Keratinocyte (primary cell): ENCODE results near the gene VEGFB. TPM values are rescaled to one million over a fixed set of nuclear protein-coding genes. Genes with fewer than 3 reads are reported as not detected.

ENCODE experiments used
- DNase-seq: peaks from one replicate; pipeline ENCODE4 v3.0.0-alpha.2; 2011; ENCODE audit warnings: low read depth, missing footprints, low spot score
- FAIRE-seq: peaks from 2 replicates; lab custom pipeline; 2011; peaks lifted over from hg19 to GRCh38; lab: Jason Lieb, UNC
- H2AFZ ChIP-seq: 2 replicates; pipeline ENCODE4 v1.6.0; 2012; ENCODE audit warnings: low read length, control low read depth, inconsistent platforms; ENCODE audit not compliant: control insufficient read depth
- H3K27ac ChIP-seq: 2 replicates; pipeline ENCODE4 v1.5.1; 2011; ENCODE audit warnings: low read length; ENCODE audit not compliant: control insufficient read depth, insufficient read depth
- H3K27me3 ChIP-seq: 3 replicates; pipeline ENCODE4 v1.6.0; 2011; ENCODE audit warnings: low read length; ENCODE audit not compliant: control insufficient read depth, insufficient read depth; ENCODE audit errors: extremely low read depth
- H3K36me3 ChIP-seq, 2 experiments: 2 replicates in 1 of 2; 3 replicates in 1 of 2; pipeline ENCODE4 v1.5.1; 2011; ENCODE audit warnings: low read length in 2 of 2, mild to moderate bottlenecking in 1 of 2; ENCODE audit not compliant: control insufficient read depth in 2 of 2, insufficient read depth in 2 of 2; ENCODE audit errors: extremely low read depth in 1 of 2
- H3K4me1 ChIP-seq: 3 replicates; pipeline ENCODE4 v1.5.1; 2011; ENCODE audit warnings: low read length; ENCODE audit not compliant: control insufficient read depth, insufficient read depth; ENCODE audit errors: extremely low read depth
- H3K4me2 ChIP-seq: 3 replicates; pipeline ENCODE4 v1.6.0; 2011; ENCODE audit warnings: low read depth, low read length; ENCODE audit not compliant: control insufficient read depth, insufficient read depth; ENCODE audit errors: extremely low read depth
- H3K4me3 ChIP-seq, 3 experiments: fragments of 200-600 bp in 1 of 3; sonication (generic) in 1 of 3; 2 replicates in 2 of 3; 3 replicates in 1 of 3; pipeline ENCODE4 v1.5.1; 2011 to 2016; ENCODE audit warnings: low read length in 3 of 3, mild to moderate bottlenecking in 3 of 3, control low read depth in 2 of 3, inconsistent platforms in 1 of 3, low read depth in 1 of 3, mixed read lengths in 1 of 3, mixed run types in 1 of 3, moderate library complexity in 1 of 3; ENCODE audit not compliant: control insufficient read depth in 2 of 3, insufficient read depth in 2 of 3; ENCODE audit errors: extremely low read depth in 1 of 3
- H3K79me2 ChIP-seq: 2 replicates; pipeline ENCODE4 v1.6.0; 2012; ENCODE audit warnings: low read length; ENCODE audit not compliant: control insufficient read depth, insufficient read depth
- H3K9ac ChIP-seq: 3 replicates; pipeline ENCODE4 v1.6.0; 2011; ENCODE audit warnings: low read length; ENCODE audit not compliant: control insufficient read depth, insufficient read depth; ENCODE audit errors: extremely low read depth
- H3K9me1 ChIP-seq: 3 replicates; pipeline ENCODE4 v1.6.0; 2011; ENCODE audit warnings: low read length; ENCODE audit not compliant: control insufficient read depth, insufficient read depth; ENCODE audit errors: extremely low read depth
- H3K9me3 ChIP-seq: 2 replicates; pipeline ENCODE4 v1.5.1; 2012; ENCODE audit warnings: low read depth, low read length; ENCODE audit not compliant: control insufficient read depth
- H4K20me1 ChIP-seq: 3 replicates; pipeline ENCODE4 v1.6.0; 2011; ENCODE audit warnings: low read length; ENCODE audit not compliant: control insufficient read depth, insufficient read depth; ENCODE audit errors: extremely low read depth
- CTCF ChIP-seq, 3 experiments: IDR thresholded peaks in 1 of 3; conservative IDR thresholded peaks in 1 of 3; optimal IDR thresholded peaks in 1 of 3; 2 replicates in 2 of 3; 3 replicates in 1 of 3; pipeline versions ENCODE3 to v1.5.1; 2011; ENCODE audit warnings: low read length in 3 of 3, mild to moderate bottlenecking in 3 of 3, moderate library complexity in 2 of 3, control low read depth in 1 of 3, inconsistent platforms in 1 of 3; ENCODE audit not compliant: insufficient read depth in 2 of 3; ENCODE audit errors: extremely low read depth in 1 of 3
- EZH2 ChIP-seq: IDR thresholded peaks from one replicate; pipeline ENCODE4 v1.6.1; 2012; ENCODE audit warnings: inconsistent platforms, mild to moderate bottlenecking, low read length, moderate library complexity
- dilution Hi-C: fragments of 300-500 bp; cut with MboI; formaldehyde crosslinking; loops from one replicate; pipeline ENCODE4 v1.7.0; 2020; ENCODE audit warnings: low sequenced_read_pairs; ENCODE audit not compliant: extremely low pct_ligation_motif_present
- polyA plus RNA-seq, 5 experiments: library from polyadenylated mRNA; depleted of rRNA in 3 of 5; stranded (reverse) in 3 of 5; stranded (forward) in 1 of 5; unstranded in 1 of 5; fragments of >200 nt; gene quantifications; 1 replicate in 1 of 5; 2 replicates in 3 of 5; 3 replicates in 1 of 5; pipeline versions ENCODE4 v1.2.1 to v1.2.3, GENCODE V29; 2011 to 2012; ENCODE audit warnings: missing spikeins in 2 of 5, low read depth in 1 of 5, low replicate concordance in 1 of 5

Gene VEGFB
- polyA plus RNA-seq, 1 donor (not counting 4 experiments of a cell fraction or from before 2014, with no cell fraction given), result 10.0 TPM

- no peak overlapping the region for H2AFZ ChIP-seq
- H3K4me3 ChIP-seq, result no peak overlapping the region
- H3K4me2 ChIP-seq, result no peak overlapping the region
- DNase-seq, result no peak
- no peaks in the 10 kb centered on the region for H4K20me1 ChIP-seq
- peaks cover 9% of the 10 kb centered on the region for H3K79me2 ChIP-seq
- dilution Hi-C loops, result no loop called here
- no peaks in the 10 kb centered on the region for H3K9me3 ChIP-seq
- peaks cover 55% of the 10 kb centered on the region for H3K4me1 ChIP-seq
- H3K27ac ChIP-seq, result no peak overlapping the region
- FAIRE-seq, result no peak
- H3K36me3 ChIP-seq, result peaks cover 3 to 7% of the 10 kb centered on the region in 2 experiments
- no peak overlapping the region for H3K9ac ChIP-seq
- no peaks in the 10 kb centered on the region for H3K27me3 ChIP-seq
- TF ChIP-seq EZH2 (no peak), CTCF (optimal IDR thresholded peaks at IDR 0.05 in 1 of 3, IDR thresholded peaks at IDR 0.05 in 1 of 3, conservative IDR thresholded peaks at IDR 0.05 in 1 of 3; ENCODE audit: extremely low read depth in 1 of 3, insufficient read depth in 2 of 3, low read length in 3 of 3) (no peak)
- peaks cover 2% of the 10 kb centered on the region for H3K9me1 ChIP-seq
These were observed 2.8 kb upstream of the VEGFB start for GRCh38 chr11:64231546-64231945.

- FAIRE-seq (no peak), DNase-seq (no peak)
- Histone ChIP-seq H3K9me1 (peaks cover 2% of the 10 kb centered on the region), H3K9me3 (no peaks in the 10 kb centered on the region), H2AFZ (no peak overlapping the region), H3K27ac (no peak overlapping the region), H3K9ac (no peak overlapping the region), H3K4me3 (no peak overlapping the region), H3K27me3 (no peaks in the 10 kb centered on the region), H3K4me1 (peaks cover 52% of the 10 kb centered on the region), H3K36me3 (peaks cover 3 to 8% of the 10 kb centered on the region in 2 experiments), H3K79me2 (peaks cover under 1% of the 10 kb centered on the region), H4K20me1 (no peaks in the 10 kb centered on the region), H3K4me2 (peak overlapping the region; percentile 37)
- dilution Hi-C loops, result no loop called here
- TF ChIP-seq CTCF (optimal IDR thresholded peaks at IDR 0.05 in 1 of 3, IDR thresholded peaks at IDR 0.05 in 1 of 3, conservative IDR thresholded peaks at IDR 0.05 in 1 of 3; ENCODE audit: extremely low read depth in 1 of 3, insufficient read depth in 2 of 3, low read length in 3 of 3) (no peak), EZH2 (no peak)
These were observed 2.0 kb upstream of the VEGFB start for GRCh38 chr11:64232182-64232966.
